PC-3 (cell line): ENCODE results near the gene TMEM87B.

ENCODE experiments used
- CTCF ChIP-seq: fragments of 300-600 bp; sonication (generic); conservative IDR thresholded peaks from 2 replicates; pipeline ENCODE4 v1.5.1; 2017; ENCODE audit warnings: antibody characterized with exemption, low read depth, mild to moderate bottlenecking, low read length
- EZH2 ChIP-seq: fragments of 300-600 bp; sonication (generic); IDR thresholded peaks from one replicate; pipeline ENCODE4 v1.6.1; 2017; ENCODE audit warnings: antibody characterized with exemption, mild to moderate bottlenecking, low read length; ENCODE audit not compliant: unreplicated experiment

DNA sequence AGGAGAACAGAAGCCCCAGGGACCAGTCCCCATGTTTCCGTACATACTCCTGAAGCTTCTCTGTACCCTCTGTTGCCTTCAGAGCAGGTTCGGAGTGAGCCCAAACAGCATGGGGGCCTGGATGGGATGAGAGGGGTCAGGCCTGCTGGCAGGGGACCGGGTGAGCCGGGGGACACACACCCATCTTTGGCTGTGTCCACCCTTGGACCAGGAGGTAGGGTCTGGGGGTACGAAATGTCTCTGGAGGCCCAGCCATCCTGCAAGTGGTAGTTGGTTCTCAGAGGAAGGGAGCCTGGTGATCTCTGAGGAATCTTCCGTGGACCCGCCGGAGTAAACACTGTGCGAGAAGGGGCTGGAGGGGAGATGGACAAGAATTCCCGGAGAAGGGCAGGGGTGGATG, 98.4 kb downstream of the TMEM87B start:
- no peak for TF ChIP-seq CTCF
- TF ChIP-seq EZH2, result no peak
